PFSK-1 (cell line): Measurements from ENCODE around the gene UBAC2.

Source experiments
- POLR2AphosphoS5 ChIP-seq: IDR thresholded peaks from 2 replicates; pipeline ENCODE4 v1.6.1; 2012; ENCODE audit warnings: low read depth, mild to moderate bottlenecking, control low read depth, low read length, moderate library complexity
- TAF1 ChIP-seq: IDR thresholded peaks from 2 replicates; pipeline ENCODE4 v1.6.1; 2012; ENCODE audit warnings: low read length, control low read depth, borderline replicate concordance; ENCODE audit not compliant: insufficient read depth
- TF ChIP-seq, protein P1 (sequence below), 2 experiments: IDR thresholded peaks; 2 replicates each; pipeline versions ENCODE4 v1.6.1 to v1.8.0; 2011 to 2012; ENCODE audit warnings: low read depth in 2 of 2, low read length in 2 of 2, control low read depth in 1 of 2, inconsistent platforms in 1 of 2, mild to moderate bottlenecking in 1 of 2, moderate library complexity in 1 of 2; ENCODE audit not compliant: insufficient read depth in 1 of 2

DNA sequence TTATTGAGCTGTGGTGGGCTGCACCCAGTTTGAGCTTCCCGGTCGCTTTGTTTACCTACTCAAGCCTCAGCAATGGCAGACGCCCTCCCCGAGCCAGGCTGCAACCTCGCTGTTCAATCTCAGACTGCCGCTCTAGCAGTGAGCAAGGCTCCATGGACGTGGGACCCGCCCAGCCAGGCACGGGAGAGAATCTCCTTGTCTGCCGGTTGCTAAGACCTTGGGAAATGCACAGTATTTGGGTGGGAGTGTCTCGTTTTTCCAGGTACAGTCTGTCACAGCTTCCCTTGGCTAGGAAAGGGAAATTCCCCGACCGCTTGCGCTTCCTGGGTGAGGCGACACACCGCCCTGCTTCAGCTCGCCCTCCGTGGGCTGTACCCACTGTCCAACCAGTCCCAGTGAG lies 27.7 kb upstream of the UBAC2 start:
- TF ChIP-seq, protein P1, sequence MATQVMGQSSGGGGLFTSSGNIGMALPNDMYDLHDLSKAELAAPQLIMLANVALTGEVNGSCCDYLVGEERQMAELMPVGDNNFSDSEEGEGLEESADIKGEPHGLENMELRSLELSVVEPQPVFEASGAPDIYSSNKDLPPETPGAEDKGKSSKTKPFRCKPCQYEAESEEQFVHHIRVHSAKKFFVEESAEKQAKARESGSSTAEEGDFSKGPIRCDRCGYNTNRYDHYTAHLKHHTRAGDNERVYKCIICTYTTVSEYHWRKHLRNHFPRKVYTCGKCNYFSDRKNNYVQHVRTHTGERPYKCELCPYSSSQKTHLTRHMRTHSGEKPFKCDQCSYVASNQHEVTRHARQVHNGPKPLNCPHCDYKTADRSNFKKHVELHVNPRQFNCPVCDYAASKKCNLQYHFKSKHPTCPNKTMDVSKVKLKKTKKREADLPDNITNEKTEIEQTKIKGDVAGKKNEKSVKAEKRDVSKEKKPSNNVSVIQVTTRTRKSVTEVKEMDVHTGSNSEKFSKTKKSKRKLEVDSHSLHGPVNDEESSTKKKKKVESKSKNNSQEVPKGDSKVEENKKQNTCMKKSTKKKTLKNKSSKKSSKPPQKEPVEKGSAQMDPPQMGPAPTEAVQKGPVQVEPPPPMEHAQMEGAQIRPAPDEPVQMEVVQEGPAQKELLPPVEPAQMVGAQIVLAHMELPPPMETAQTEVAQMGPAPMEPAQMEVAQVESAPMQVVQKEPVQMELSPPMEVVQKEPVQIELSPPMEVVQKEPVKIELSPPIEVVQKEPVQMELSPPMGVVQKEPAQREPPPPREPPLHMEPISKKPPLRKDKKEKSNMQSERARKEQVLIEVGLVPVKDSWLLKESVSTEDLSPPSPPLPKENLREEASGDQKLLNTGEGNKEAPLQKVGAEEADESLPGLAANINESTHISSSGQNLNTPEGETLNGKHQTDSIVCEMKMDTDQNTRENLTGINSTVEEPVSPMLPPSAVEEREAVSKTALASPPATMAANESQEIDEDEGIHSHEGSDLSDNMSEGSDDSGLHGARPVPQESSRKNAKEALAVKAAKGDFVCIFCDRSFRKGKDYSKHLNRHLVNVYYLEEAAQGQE (IDR thresholded peaks at IDR 0.05; ENCODE audit: insufficient read depth in 1 of 2, low read depth in 2 of 2, low read length in 2 of 2), result no peak
- no peak for TF ChIP-seq TAF1
- TF ChIP-seq POLR2AphosphoS5, result no peak
